NCI-H2171 treated with DMSO at 0.1 percent for 48 hours (cell line): ENCODE data around the gene CRADD.
"Not testable (repeated sequence)": the region's sequence is repeated elsewhere in the genome, so short reads cannot be mapped to it uniquely, and the experiment has no call there.

Experiments
- DNase-seq: peaks from one replicate; lab custom pipeline; 2025; lab: John Stamatoyannopoulos, UW

The CRADD gene

DNA sequence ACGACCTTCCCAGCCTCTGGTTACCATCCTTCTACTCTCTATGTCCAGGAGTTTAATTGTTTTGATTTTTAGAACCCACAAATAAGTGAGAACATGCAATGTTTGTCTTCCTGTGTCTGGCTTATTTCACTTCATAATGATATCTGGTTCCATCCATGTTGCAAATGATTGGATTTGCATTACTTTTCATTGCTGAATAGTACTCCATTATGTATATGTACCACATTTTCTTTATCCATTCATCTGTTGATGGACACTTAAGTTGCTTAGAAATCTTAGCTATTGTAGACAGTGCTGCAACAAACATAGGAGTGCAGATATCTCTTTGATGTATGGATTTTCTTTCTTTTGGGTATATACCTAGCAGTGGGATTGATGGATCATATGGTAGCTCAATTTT is 194.4 kb downstream of the CRADD start:
- DNase-seq, result not testable (repeated sequence)

DNA sequence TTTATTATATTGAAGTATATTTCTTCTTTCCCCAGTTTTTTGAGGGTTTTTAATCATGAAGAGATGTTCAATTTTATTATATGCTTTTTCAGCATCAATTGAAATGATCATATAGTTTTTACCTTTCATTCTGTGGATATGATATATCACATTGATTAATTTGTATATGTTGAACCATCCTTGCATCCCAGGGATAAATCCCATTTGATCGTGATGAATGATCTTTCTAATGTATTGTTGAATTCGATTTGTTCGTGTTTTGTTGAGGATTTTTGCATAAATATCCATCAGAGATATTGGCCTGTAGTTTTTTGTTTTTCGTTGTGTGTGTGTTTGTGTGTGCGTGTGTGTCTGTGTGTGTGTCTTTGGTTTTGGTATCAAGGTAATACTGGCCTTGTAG is 196.4 kb downstream of the CRADD start:
- no peak for DNase-seq

DNA sequence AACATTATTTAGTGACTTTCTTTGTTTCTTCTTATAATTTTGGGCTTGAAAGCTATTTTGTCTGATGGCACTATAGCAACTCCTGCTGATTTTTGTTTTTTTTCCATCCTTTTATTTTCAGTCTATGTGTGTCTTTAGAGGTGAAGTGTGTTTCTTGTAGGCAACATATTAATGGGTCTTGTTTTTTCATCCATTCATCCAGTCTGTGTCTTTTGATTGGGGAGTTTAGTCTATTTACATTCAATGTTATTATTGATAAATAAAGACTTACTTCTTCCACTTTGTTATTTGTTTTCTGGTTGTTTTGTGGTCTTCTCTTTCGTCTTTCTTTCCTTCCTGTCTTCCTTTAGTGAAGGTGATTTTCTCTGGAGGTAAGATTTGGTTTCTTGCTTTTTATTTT is 198.0 kb downstream of the CRADD start:
- DNase-seq, result no peak

DNA sequence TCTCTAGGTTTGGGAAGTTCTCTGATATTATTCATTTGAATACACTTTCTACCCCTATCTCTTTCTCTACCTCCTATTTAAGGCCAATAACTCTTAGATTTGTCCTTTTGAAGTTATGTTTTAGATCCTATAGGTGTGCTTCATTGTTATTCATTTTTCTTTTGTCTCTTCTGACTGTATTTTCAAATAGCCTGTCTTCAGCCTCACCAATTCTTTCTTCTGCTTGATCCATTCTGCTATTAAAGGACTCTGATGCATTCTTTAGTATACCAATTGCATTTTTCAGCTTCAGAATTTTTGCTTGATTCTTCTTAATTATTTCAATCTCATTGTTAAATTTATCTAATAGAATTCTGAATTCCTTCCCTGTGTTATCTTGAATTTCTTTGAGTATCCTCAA is 199.2 kb downstream of the CRADD start:
- no peak for DNase-seq

DNA sequence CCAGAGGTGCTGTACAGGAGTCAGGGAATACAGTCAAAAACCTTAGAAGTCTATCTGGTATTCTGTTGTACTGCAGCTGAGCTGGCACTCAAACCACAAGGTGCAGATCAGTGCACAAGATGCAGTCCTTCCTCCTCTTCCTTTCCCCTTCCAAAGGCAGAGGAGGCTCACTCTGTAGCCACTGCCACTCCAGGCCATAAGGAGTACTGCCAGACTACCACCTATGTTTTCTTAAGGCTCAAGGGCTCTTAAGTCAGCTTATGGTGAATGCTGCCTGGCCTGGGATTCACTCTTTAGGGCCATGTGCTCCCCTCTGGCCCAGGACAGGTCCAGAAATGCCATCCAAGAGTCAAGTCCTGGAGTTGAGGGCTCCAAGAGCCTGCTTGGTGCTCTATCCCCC is 200.3 kb downstream of the CRADD start:
- no peak for DNase-seq

DNA sequence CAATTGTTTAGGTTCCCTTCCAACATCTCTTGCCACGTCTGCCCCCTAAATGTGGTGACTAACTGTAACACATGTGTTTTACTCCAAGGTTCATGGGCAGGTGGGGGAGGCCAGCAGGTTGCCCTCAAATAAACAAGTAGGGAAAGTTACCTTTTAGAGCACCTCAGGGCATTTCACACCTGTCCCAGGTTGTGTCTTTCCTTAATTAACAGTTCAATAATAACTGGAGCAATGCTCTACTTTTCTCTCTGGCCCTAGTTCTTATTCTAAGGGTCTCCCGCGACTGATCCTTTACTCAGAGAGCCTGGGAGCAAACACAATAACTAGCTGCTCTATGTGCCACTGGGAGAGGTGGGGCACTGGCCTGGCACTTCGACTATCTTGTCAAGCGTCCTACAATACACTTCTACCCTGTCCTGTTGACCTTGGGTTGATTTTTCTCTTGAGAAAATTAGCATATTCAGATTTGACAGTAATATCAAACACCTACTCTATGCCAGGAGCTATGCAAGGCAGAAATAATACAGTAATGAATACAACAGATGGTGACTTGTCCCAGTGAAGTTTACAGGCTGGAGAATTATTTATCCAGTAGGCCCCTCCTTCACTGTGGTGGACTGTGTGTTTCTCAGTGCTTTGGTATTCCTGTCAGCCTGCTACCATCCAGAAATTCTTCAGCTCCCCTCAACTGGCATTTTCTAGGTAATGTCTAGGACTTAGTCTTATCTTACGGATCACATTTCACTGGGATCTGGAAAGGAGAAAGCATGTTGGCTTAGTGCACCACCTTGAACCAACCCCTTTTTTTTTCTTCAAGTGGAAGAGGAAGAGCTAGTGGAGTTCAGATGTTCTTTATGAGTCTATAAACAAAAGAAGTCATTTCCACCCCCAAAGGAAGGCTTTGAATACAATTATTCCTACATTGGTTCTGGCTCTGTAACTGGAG is 202.6 kb downstream of the CRADD start:
- peak; percentile 74 for DNase-seq

DNA sequence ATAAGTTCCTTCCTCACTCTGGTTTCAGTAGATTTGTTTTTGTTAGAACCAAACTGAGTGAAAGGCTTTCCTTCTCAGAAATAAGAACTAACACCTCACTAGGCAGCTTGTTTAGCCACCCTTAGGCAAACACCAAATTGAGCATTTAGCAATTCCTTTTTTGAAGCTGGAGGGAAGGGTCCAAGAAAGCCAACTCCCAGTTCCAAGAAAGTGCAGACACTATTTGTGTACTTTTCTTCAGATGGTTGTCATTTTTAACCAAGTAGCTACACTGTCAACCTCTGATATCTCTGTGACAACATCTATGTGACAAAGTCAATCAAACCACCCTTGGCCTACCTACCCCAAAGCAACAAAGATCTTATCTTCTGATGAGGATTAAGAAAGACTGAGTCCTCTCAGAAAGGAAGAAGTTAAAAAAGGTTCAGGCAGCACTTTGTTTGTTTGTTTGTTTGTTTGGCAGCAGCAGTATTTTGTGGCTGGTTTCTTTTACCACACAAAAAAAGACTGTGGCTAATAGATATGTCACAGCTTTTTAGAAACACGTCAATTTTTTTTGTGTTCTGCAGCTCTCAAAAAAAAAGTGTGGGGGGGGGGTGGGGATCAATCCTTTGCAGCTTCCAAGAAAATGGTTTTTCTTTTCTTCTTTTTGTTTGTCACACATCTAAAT is 203.8 kb downstream of the CRADD start:
- DNase-seq, result no peak

DNA sequence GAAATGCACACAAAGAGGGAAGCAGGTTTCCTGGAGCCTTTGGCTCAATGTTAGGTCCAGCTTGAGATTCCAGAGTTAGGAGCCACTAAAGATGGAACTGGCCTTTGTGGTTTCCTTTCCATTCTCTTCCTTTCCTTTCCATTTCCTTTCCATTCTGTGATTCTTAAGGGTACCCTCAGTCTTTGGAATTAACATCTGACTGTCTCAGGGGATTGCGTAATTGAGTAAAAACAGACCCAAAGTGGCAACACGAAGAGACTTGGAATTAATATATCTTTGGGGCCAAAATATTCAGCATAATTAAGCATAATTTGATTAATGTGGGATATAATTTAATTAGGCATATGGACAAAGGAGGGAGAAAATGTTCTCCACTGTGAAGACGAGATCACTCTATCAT is 205.6 kb downstream of the CRADD start:
- no peak for DNase-seq

DNA sequence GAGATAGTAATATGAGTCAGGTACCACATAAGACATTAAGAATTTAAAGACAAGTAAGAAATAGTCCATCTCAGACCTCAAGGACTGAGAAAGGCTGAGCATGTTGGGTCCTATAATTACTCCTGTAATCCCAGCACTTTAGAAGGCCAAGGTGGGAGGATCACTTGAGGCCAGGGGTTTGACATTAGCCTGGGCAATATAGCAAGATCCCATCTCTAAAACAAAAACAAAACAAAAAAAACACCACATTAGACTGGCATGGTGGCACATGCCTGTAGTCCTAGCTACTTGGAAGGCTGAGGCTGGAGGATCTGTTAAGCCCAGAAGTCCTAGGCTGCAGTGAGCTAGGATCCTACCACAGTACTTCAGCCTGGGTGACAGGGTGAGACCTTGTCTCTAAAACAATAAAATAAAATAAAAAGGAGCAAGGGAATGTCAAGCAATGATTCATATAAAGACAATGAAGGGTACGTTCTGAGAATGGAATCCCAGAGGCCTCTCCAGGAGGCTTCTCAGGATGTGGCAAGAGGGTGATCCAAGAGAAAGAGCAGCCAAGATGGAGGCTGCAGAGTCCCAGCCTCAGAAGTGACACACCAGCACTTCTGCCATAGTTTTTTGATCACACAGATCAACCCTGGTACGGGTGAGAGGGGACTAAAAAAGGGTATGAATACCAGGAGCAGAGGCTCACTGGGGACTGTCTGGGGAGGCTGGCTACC is 206.4 kb downstream of the CRADD start:
- DNase-seq, result no peak

DNA sequence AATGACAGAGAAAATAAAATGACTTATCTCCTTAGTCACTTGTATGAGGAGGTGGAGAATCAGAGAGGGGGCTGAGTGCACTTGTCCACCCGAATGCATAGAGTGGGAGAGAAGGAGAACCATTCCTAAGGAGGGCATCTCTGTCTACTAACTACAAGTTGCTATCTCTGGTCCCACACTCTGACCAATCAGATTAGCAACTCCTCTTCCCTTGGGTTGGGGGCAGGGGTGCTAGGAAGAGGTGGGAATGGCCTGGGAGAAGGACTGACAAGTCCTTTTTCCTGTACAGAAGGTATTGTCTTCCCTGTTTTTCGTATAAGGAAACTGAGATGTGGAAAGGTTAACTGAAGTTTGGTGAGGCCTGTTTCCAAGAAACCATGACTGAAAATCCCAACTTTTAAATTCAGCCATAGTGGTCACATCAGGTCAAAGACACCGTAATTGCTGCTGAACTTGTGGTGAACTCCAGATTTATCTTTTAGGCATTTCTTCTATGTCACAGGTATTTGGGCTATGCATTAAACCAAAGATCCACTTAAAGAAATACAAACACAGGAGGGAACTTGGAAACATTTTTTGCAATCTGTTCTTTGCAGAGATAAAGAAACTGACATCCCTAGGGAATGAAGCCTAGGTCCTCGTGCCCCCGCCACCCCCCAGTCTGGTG is 207.8 kb downstream of the CRADD start:
- DNase-seq, result no peak

DNA sequence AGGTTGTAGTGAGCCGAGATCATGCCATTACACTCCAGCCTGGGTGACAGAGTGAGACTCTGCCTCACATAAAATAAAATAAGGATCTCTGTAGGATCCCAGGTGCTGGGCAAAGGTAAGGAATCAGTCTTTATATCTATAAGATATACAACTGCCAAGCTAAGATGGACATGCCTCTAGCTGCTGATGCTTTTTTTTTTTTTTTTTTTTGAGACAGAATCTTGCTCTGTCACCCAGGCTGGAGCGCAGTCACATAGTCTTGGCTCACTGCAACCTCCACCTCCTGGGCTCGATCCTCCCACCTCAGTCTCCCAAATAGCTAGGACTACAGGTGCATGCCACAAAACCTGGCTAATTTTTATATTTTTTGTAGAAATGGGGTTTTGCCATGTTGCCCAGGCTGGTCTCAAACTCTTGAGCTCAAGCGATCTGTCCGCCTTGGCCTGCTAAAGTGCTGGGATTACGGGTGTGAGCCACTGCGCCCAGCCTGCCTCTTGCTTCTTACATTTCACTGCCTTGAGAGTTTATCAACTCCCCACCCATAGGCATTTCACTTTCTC is 208.9 kb downstream of the CRADD start:
- not testable (repeated sequence) for DNase-seq

DNA sequence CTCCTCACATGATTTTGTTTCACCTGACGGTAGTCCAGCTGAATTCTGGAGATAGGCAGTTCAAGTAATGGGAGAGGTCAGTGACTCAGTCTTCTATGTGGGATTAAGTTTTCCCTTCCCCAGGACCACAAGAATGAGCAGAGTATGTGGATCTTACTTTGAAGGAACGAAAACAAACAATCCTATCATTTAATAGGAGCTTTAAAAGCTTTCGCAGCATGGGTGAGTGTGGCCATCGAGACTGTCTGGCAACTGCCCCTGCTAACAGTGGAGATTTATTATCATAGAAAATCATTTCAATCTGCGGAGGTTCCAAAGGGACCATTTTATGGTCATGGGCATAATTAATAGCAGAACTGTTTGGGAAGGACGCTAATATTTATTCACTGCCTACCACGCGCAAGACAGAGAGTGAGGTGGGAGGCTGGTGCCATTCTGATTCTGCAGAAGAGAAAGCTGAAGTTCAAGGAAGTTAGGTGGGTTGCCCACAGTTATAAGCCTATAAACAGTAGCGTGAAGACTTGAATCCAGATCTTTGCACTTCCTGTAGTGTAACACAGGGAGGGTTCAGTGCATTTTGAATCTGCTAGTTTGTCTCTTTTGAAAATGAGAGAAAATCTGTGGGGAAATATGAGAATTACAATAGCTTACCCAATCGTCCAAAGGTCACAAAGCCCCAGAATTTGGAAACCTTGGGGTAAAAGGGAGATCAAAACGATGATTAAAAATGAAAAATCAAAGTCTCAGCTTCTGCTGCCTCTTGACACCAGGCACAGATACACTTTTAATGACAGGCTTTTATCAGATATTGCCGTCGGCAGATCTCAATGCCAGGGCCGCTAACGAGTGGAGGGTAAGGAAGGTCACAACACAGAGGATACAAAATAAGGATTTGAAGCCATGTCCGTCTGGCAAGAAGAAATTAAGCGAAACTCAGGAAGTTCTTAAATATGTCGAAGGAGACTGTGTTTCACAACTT is 209.6 kb downstream of the CRADD start:
- no peak for DNase-seq

DNA sequence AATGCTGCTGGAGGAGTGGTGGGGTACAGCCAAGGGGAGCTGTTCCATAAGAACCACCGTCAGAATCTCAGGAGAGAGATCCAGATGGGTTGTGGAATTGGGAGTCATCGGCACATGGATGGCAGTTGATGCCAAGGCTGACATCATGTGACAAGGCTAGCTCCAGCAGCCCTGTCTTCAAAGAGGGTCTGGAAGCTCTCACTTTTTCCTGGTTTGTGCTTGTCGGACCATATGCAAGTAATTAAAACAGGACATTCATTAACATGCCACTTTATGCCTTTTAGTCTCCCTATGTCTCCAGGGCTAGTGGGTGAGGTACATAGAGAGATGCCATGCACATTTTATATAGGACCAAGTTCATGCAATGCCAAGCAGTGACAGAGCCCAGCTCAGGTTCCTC is 211.8 kb downstream of the CRADD start:
- no peak for DNase-seq

DNA sequence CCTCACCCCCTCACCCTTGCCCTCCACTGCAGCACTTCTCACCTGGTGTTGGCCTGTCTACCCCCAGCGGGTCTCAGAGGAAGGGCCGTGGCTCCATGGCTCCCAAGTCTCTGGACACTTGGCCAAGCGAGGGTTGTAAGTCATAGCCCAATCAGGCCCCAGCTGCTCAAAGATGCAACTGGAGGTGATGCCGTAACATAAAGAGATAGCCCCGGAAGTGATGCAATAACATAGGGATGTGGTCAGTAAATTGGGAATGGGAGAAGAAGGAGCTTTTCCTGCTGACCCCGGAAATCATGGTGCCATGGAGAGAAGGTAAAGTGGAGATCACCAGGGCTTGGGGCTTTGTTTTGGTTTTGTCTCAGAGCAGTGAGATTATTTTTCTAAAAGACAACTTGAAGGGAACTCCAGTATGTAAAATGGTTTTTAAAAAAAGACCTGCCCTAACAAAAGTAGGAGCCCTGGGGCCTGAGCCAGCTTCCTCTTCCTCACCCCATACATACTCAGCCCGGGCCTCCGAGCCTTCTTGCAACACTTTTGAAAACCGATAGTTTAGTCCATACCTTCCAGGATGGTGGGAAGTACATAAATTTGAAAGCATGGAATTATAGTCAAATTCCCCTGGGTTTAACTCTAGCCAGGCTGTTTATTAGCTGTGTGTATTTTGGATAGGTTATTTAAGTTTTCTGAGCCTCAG is 212.5 kb downstream of the CRADD start:
- DNase-seq, result no peak

DNA sequence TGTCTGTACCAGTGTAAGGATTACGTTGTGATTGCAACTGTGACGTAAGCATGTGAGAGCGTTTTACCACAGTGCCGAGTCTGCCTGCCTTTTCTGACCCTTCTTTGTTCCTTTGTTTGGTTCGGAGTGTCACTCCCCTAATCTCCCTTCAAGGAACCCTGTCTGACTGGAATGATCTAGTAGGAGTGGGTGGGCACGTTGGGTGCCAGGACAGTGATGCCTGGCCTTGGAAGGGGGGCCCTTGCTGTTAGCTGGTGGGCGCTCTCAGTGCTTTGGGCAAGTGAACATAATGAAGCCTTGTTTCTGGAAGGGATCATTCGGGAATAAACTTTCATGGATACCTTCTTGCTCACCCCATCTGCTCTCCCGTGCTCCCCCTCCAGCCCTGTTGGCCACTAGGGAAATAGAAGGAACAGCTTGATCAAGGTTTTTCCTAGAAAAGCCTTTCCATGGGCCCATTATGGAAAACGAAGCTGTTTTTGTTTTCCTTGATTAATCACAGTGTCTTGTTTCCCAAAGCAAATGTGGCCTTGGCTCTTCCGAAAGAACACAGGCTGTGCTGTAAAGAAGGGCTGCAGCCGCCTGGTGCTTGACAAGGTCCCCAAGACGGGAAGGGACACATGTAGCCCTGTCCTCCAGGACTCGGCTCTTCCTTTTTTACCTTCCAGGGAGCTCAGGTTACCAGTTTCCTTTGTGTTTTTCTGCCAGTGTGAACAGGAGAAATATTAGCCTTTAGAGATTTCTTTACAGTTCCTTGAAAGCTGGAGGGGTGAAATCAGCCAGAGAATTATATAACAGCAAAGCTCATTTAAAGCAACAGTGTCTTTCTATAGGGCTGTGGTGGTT is 215.5 kb downstream of the CRADD start:
- peak; percentile 93 for DNase-seq

DNA sequence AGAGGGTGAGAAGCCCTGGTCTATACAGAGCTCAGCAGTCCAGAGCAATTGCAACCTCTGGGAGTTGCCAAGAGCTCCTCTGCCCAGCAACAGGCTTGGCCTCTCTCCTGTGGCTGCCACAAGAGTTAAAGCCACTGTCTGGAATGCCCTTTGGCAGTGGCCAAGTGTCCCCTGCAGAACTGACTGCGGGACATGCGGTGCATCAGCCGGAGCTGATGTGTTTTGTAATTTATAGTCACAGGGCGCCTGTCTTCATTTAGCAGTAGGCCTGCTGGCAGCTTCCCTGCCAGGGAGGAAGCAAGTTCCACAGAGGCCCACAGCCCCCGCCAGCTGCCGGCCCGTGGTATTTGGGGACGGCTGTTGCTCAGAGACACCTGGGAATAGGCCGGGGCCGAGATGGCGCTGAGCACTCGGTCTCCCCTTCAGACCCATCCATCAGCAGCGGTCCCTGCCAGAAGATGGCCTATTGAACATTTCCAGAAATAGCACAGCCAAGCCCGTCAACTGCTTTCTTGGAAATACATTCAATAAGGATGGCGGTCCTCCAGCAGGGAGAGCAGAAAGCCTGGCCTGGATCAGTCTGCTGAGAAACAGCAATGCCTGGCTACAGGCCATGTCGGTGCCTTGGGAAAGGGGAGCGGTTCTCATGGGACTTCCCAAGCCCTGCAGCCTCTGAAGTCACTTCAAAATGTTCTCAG is 217.4 kb downstream of the CRADD start:
- DNase-seq, result peak; percentile 96

DNA sequence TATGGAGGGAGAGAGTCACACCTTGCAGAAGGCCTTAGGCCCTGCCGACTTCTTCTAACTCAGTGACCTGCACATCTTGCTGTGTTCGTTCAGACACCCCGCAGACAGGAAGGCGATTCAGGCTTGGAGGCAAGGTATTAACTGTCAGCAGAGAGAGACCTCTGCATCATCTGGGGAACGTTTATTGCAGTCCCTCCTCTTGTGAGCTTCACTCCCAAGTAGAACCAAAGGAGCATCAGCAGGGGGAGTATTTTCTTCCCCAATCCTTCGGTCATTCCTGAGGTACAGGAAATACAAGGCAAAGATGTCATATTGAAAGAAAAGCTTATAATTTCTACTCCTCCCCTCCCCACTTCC is 217.9 kb downstream of the CRADD start:
- no peak for DNase-seq

DNA sequence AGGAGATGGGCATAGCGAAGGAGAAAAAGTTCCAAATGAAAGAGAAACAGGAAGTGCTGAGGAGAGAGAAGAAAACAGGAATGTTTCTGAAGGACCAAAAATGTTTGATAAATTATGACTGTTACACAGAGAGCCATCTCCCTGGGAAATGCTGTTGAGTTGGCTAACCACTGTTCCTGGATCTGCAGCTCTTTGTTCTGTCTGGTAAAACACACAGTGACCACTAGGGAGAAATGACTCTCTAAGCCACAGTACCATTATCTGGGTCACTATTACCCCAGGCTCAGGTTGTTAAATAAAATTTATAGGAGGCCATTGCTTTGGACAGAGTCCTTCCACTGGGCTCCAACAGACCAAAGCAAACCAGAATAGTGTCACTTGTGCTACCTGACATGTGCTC is 219.3 kb downstream of the CRADD start:
- DNase-seq, result no peak

DNA sequence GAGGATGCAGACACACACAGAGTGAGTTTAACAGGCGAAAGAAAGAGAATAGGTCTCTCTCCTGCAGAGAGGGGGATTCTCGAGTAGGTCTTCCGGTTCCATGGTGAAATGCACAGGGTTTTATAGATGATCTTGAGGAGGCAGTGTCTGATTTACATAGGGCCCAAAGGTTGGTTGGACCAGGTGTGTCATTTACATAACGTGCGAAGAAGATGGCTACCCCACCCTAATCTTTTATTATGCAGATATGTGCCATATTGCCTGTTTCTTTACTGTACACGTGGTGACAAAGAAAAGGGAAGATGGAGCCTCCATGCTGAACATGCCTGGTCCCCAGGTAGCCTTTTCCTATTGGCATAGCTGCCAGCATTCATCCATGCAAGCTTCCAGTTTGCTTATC is 219.8 kb downstream of the CRADD start:
- DNase-seq, result no peak
